ENCODE data around the gene BOD1L1. TPM values are rescaled to one million over a fixed set of nuclear protein-coding genes. Genes with fewer than 3 reads are reported as not detected.

BOD1L1 gene
- total and polyA plus RNA-seq, 7 donors = 6.0 to 19.3 (median 13.7) TPM

DNA sequence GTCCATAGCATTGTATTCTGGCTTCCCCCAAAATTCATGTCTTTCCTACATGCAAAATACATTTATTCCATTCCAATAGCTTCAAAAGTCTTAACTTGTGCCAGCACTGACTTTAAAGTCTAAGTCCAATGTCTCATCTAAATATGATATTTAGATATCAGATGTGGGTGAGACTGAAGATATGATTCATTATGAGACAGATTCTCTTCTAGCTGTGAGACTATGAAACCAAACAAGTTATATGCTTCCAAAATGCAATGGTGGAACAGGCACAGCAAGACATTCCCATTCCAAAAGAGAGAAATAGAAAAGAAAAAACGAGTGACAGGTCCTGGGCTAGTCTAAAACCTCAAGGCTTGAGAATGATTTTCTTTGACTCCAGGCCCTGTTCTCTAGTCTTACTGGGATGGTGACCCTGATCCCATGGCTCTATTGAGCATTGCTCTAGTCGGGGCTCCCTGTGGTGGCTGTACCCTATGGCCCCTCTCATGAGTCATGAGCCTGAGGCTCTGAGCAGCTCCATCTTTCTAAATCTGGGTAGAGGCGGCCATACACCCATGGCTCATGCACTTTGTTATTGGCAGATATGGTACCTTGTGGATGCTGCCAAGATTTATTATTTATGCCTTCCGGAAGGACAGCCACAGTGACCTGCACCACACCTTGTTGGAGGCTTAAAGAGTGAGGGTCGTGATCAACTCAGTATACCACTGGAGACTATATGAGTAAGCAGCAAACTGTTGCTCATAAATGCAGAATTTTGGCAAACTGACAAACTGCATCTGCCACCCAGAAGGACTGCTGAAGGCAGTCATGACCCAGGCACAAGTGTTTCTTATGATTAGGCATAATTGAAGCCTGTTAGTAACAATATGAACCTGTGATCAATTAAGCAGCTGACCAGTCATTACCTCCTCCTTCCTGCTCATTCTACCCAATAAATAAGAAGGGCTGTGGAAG lies 38.5 kb upstream of the BOD1L1 start:
- no peaks in the 10 kb centered on the region for H3K4me1 ChIP-seq
- 58 to 74% (median 59%) methylated on average over 5 of the region's 5 CpGs for WGBS, 3 donors
- TF ChIP-seq, protein P1, sequence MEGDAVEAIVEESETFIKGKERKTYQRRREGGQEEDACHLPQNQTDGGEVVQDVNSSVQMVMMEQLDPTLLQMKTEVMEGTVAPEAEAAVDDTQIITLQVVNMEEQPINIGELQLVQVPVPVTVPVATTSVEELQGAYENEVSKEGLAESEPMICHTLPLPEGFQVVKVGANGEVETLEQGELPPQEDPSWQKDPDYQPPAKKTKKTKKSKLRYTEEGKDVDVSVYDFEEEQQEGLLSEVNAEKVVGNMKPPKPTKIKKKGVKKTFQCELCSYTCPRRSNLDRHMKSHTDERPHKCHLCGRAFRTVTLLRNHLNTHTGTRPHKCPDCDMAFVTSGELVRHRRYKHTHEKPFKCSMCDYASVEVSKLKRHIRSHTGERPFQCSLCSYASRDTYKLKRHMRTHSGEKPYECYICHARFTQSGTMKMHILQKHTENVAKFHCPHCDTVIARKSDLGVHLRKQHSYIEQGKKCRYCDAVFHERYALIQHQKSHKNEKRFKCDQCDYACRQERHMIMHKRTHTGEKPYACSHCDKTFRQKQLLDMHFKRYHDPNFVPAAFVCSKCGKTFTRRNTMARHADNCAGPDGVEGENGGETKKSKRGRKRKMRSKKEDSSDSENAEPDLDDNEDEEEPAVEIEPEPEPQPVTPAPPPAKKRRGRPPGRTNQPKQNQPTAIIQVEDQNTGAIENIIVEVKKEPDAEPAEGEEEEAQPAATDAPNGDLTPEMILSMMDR (IDR thresholded peaks at IDR 0.05) = no peak

DNA sequence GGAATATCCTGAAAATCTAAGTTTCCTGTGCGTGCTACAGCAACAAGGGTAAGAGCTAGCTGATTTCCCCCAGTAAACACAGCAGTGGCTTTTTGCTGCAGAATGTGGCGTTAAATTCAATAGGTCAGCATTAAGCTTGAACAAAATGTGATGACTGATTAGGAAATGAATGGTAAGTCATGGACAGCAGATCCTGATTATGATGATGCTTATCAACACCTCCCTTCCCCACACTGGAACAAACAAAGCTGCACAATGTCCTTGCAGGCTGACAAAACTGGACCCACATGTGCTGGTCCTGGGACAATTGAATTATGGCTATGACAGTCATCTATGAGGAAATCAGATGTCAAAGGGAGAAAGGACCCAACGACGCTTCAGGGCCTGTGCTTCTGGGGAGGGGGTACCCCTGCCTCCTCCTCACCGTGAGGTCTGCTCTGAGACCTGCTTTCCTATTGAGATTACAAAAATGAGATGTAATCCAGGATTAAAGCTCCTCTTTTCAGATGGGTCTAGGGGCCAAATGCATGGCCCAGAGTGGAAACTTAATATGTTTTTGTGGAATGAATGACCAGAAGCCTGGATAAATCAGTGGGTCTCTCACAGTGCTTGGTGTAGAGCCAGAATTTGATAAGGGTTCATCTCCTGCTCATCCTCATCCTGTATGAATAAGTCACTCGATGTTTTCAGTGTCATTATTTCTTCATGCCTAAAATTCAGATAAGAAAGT lies 32.0 kb upstream of the BOD1L1 start:
- Histone ChIP-seq H3K36me3 (ENCODE audit: insufficient read depth in 1 of 2, low read depth in 1 of 2) (no peaks in the 10 kb centered on the region), H3K4me3 (no peak overlapping the region), H3K4me1 (peaks cover 2% of the 10 kb centered on the region), H3K9me3 (no peaks in the 10 kb centered on the region), H3K27ac (no peak overlapping the region), H3K27me3 (ENCODE audit: insufficient read depth in 3 of 3, low read length in 2 of 3) (no peaks in the 10 kb centered on the region)
- WGBS, 3 donors = 57 to 64% (median 60%) methylated on average over 6 of the region's 6 CpGs
- no peak for DNase-seq
- ATAC-seq = no peak
- TF ChIP-seq, protein P1 (IDR thresholded peaks at IDR 0.05) = no peak
- intact Hi-C loops (cut with DNase I) = loop anchor here (10.0 kb wide), 2 partner anchors 1335 to 1795 kb away; no protein-coding TSS in a partner anchor

More for the DNA sequence above, 38.5 kb upstream of the BOD1L1 start:
- no peaks in the 10 kb centered on the region for H3K36me3 ChIP-seq (ENCODE audit: insufficient read depth in 1 of 2, low read depth in 1 of 2)
- no peak overlapping the region for H3K27ac ChIP-seq
- DNase-seq (no peak), ATAC-seq (no peak)
- H3K27me3 ChIP-seq (ENCODE audit: insufficient read depth in 3 of 3, low read length in 2 of 3) = no peaks in the 10 kb centered on the region
- H3K4me3 ChIP-seq = no peak overlapping the region
- H3K9me3 ChIP-seq = no peaks in the 10 kb centered on the region
- intact Hi-C loops (cut with DNase I) = no loop called here

DNA sequence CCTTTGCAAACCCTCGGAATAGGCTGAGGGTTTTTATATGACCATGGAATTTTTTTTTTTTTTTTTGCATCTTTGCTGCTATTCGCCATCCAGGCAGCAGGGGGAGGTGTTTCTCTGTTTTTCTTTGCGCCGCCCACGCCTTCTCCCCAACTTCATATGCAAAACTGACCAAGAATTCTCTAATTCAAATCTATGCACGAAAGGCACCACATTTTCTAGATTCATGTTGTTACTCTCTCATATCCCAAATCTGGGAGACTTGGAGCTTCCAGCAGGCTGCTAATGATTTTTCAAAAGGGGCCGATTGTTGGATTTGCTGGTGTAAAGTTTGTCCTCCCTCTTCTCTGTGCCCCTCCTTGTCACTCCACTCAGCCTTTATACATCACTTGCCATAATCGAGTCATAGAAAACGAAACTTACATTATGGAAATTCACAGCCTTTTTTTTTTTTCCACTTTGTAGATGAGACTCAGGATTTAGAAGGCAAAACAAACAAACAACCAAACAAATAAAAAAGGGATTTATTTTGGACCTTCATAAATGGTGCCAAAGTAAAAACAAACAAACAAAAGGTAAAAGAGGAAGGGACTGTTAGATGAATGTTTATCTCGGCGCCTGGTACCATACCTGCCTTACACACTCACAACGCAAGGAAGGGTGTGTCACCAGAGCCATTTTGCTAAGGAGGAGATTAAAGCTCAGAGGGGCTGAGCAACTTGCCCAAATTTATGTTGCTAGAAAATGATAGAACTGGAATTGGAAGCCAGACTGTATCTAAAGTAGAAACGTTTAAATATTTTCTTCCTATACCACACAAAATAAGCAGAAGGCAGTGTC lies 29.3 kb upstream of the BOD1L1 start:
- Histone ChIP-seq H3K4me3 (peak overlapping the region; percentile 56), H3K27me3 (ENCODE audit: insufficient read depth in 3 of 3, low read length in 2 of 3) (no peaks in the 10 kb centered on the region), H3K27ac (no peak overlapping the region), H3K4me1 (peaks cover 5% of the 10 kb centered on the region), H3K36me3 (ENCODE audit: insufficient read depth in 1 of 2, low read depth in 1 of 2) (no peaks in the 10 kb centered on the region), H3K9me3 (no peaks in the 10 kb centered on the region)
- DNase-seq = peak; percentile 49 to 58
- 15 to 17% (median 16%) methylated on average over 13 of the region's 13 CpGs for WGBS, 3 donors
- peak in 2 of 4 donors; percentile 41 to 62 for ATAC-seq
- intact Hi-C loops (cut with DNase I) = loop anchor here (10.0 kb wide), 2 partner anchors 1338 to 1798 kb away; no protein-coding TSS in a partner anchor
- TF ChIP-seq, protein P1 (IDR thresholded peaks at IDR 0.05) = peak; percentile 72

DNA sequence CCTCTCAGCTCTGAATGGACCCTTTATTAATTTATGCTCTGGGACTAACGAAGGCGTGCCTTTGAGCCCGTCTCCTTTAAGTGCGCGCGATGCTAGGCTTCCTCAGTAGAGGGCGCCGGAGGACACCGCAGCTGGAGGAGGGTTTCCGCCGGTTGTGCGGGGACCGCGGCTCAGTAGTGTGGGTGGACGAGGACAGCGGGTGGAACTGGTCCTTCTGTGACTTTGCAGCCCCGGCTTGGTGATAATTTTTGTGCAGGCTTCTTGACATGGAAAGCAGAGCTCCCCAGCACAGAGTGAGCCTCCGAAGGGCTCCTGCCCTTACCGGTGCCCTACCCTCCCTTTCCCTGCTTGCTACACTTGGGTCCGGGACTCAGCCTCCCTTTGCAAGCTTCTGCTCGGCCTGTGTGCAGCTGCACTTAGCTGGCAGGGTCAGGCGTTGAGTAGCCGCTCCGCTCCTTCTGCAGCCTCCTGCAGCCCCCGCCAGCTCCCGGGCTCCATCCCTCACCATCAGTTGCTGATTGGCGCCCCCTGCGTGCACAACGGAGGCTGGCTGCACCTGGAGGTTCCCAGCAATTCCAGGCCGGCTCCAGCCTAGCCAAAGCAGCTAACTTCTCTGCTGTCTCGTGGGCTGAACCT lies 26.8 kb upstream of the BOD1L1 start:
- no peaks in the 10 kb centered on the region for H3K9me3 ChIP-seq
- peaks cover 5% of the 10 kb centered on the region for H3K4me1 ChIP-seq
- intact Hi-C loops (cut with DNase I) = loop anchor here (10.0 kb wide), 2 partner anchors 1341 to 1801 kb away; no protein-coding TSS in a partner anchor
- DNase-seq (peak; percentile 75 to 86), ATAC-seq (peak; percentile 81 to 98 (median 94))
- no peak overlapping the region for H3K27ac ChIP-seq
- WGBS, 3 donors = 0 to 4% (median 1%) methylated on average over 31 of the region's 31 CpGs
- no peaks in the 10 kb centered on the region for H3K36me3 ChIP-seq (ENCODE audit: insufficient read depth in 1 of 2, low read depth in 1 of 2)
- TF ChIP-seq, protein P1 (IDR thresholded peaks at IDR 0.05) = peak; percentile 74
- H3K4me3 ChIP-seq = peak overlapping the region; percentile 66
- H3K27me3 ChIP-seq (ENCODE audit: insufficient read depth in 3 of 3, low read length in 2 of 3) = peaks cover 0 to 2% (median 0%) of the 10 kb centered on the region in 3 donors

Data from psoas muscle (tissue), 8 donors.